GM12801 (cell line): ENCODE measurements around the gene KDM5B.

Experiments used
- CTCF ChIP-seq: IDR thresholded peaks from one replicate; pipeline ENCODE4 v1.5.1; 2011; ENCODE audit warnings: control low read depth; ENCODE audit not compliant: insufficient read length; ENCODE audit errors: extremely low read depth

The KDM5B gene

GRCh38 chr1:202802998-202803932 lies 5.0 kb downstream of the KDM5B start:
- TF ChIP-seq CTCF, result no peak

GRCh38 chr1:202802034-202802433 lies 6.2 kb downstream of the KDM5B start:
- no peak for TF ChIP-seq CTCF

- TF ChIP-seq CTCF, result no peak
These were observed 7.0 kb downstream of the KDM5B start for GRCh38 chr1:202801175-202801574.

GRCh38 chr1:202800742-202801141 lies 7.5 kb downstream of the KDM5B start:
- TF ChIP-seq CTCF, result no peak

GRCh38 chr1:202798792-202799331 lies 9.4 kb downstream of the KDM5B start:
- TF ChIP-seq CTCF, result no peak

- TF ChIP-seq CTCF, result no peak
These were observed 10.0 kb downstream of the KDM5B start for GRCh38 chr1:202798260-202798659.

GRCh38 chr1:202796670-202797069 lies 11.6 kb downstream of the KDM5B start:
- no peak for TF ChIP-seq CTCF
